Osteocyte (in vitro differentiated cells): Measurements from ENCODE around the gene EZR. TPM values are rescaled to one million over a fixed set of nuclear protein-coding genes. Genes with fewer than 3 reads are reported as not detected.

ENCODE experiments used
- DNase-seq: peaks from one replicate; pipeline ENCODE4 v3.0.0; 2021; ENCODE audit warnings: mixed read lengths; ENCODE audit not compliant: unreplicated experiment; ENCODE audit errors: extremely low spot score
- H3K27ac Mint-ChIP-seq: one replicate; pipeline ENCODE4 v1.8.0; 2021; ENCODE audit warnings: mild to moderate bottlenecking, mixed read lengths; ENCODE audit not compliant: unreplicated experiment
- H3K27me3 Mint-ChIP-seq: one replicate; pipeline ENCODE4 v1.8.0; 2021; ENCODE audit warnings: mixed read lengths; ENCODE audit not compliant: unreplicated experiment
- H3K36me3 Mint-ChIP-seq: one replicate; pipeline ENCODE4 v1.8.0; 2021; ENCODE audit warnings: mixed read lengths; ENCODE audit not compliant: unreplicated experiment
- H3K4me1 Mint-ChIP-seq: one replicate; pipeline ENCODE4 v1.8.0; 2021; ENCODE audit warnings: mixed read lengths; ENCODE audit not compliant: unreplicated experiment
- H3K4me3 Mint-ChIP-seq: one replicate; pipeline ENCODE4 v1.8.0; 2021; ENCODE audit warnings: mild to moderate bottlenecking, moderate library complexity, mixed read lengths; ENCODE audit not compliant: unreplicated experiment
- H3K9me3 Mint-ChIP-seq: one replicate; pipeline ENCODE4 v1.8.0; 2021; ENCODE audit warnings: mixed read lengths; ENCODE audit not compliant: unreplicated experiment
- total RNA-seq: library from RNA; stranded (reverse); gene quantifications from 2 replicates; pipeline ENCODE4 v1.2.1, GENCODE V29; 2021
- TF ChIP-seq, protein P1 (sequence below): fragments of 200-600 bp; sonication (generic); IDR thresholded peaks from 2 replicates; pipeline ENCODE4 v1.5.0; 2021; ENCODE audit warnings: antibody characterized with exemption, mild to moderate bottlenecking, moderate library complexity

EZR gene
- total RNA-seq, 1 donor from 2014 or later, result 41.1 TPM

DNA sequence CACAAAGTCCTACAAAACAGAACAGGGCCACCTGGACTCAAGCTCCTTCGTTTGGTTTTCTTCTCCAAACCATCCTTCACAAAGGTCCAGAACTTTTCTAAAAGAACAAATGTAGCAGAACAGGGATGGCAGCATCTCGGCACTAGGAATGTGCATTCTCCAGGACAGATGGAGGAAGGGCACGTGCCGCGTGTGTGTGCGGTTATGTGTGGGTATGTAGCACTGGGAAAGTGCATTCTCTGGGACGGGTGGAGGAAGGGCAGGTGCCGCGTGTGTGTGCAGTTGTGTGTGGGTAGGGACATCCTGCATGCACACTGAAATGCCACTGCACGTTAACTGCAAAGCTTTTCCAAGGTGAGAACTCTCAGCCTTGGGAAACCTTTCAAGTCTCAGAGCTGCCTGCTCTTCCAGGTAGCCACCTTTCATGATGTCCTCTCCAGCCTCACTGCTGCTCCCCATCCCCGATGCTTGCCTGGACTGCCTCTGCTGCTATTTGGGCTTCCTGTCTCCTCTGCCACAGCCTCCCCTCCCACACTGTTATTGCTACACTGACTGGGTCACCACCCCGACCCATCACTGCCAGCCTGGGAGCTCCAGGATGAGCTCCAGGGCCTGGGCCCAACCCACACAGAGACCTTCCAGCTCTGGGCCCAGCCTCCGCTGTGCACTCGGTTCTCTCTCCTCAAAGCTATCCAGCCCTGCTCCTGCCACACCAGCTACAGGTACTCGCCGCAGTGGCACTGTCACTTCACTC, 47.6 kb downstream of the EZR start:
- Mint-ChIP-seq H3K36me3 (peaks cover 54% of the 10 kb centered on the region), H3K27ac (no peak overlapping the region), H3K27me3 (no peaks in the 10 kb centered on the region), H3K9me3 (no peaks in the 10 kb centered on the region), H3K4me1 (peaks cover 5% of the 10 kb centered on the region), H3K4me3 (no peak overlapping the region)
- DNase-seq, result no peak
- TF ChIP-seq, protein P1, sequence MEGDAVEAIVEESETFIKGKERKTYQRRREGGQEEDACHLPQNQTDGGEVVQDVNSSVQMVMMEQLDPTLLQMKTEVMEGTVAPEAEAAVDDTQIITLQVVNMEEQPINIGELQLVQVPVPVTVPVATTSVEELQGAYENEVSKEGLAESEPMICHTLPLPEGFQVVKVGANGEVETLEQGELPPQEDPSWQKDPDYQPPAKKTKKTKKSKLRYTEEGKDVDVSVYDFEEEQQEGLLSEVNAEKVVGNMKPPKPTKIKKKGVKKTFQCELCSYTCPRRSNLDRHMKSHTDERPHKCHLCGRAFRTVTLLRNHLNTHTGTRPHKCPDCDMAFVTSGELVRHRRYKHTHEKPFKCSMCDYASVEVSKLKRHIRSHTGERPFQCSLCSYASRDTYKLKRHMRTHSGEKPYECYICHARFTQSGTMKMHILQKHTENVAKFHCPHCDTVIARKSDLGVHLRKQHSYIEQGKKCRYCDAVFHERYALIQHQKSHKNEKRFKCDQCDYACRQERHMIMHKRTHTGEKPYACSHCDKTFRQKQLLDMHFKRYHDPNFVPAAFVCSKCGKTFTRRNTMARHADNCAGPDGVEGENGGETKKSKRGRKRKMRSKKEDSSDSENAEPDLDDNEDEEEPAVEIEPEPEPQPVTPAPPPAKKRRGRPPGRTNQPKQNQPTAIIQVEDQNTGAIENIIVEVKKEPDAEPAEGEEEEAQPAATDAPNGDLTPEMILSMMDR, result no peak

DNA sequence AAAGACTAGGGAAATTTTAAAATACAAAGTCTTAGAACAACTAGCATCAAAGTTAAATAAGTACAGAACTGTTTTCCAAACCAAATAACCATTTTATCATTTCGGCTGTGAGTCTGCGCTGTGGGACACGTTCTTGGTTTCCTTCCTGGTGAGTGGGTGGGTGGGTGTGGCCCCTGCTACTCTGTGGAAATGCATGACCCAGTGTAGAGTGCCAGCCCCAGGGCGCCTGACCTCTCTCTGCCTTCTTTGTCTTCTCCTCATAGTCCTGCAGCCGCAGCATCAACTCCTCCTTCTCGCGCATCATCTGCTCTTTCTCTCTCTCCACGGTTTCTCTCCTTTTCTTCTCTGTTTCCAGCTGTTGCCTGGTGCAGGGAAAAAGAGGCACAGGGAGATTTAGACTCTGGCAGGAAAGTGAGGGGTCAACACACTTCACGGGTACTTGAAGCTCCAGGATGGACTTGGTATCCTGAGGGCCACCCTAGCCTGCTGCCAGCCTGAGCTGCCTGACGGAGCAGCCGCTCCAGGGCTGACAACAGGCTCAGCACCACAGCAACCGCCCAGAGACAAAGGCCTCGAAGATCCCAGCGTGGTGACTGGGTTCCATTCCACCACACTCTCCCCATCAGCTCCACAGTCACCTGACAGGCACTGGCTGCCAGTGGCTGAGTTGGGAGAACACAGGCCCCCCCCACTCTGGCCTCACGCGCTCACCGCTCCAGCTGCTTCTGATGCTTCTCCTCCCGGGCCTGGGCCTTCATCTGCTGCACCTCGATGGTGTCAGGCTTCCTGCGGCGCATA, 48.4 kb downstream of the EZR start:
- Mint-ChIP-seq H3K27me3 (no peaks in the 10 kb centered on the region), H3K4me1 (peaks cover 5% of the 10 kb centered on the region), H3K4me3 (no peak overlapping the region), H3K36me3 (peaks cover 59% of the 10 kb centered on the region), H3K27ac (no peak overlapping the region), H3K9me3 (no peaks in the 10 kb centered on the region)
- TF ChIP-seq, protein P1, result no peak
- DNase-seq, result no peak

DNA sequence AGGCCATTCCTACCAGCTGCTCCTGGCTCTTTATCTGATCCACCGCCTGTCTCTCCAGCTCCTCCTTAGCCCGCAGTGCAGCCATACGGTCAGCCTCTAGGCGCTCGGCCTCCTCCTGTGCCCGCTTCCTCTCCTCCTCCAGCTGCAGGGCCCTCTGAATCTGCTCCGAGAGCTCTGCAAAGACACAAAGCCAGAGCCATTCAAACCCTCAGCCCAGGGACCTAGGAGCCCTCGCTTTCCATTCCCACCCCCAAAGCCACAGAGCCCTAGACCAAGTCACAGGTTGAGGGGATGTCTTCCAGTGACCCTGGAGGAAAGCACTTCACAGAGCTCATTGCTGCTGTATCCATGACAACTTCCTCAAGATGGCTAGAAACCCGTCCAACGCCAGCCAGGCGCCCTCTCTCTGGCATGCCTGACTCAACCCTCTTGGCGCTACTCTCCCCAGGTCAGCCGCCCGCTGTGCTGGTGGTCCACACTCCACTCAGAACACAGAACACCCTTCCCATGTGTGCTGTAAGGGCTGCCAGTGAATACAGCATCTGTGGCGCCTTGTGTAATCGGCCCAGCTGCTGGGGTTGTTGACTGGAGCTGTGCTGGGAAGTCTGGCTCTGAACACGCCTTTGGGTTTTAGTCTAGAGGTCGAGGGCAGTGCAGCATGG, 49.3 kb downstream of the EZR start:
- H3K4me3 Mint-ChIP-seq, result no peak overlapping the region
- H3K27me3 Mint-ChIP-seq, result no peaks in the 10 kb centered on the region
- peaks cover 58% of the 10 kb centered on the region for H3K36me3 Mint-ChIP-seq
- H3K27ac Mint-ChIP-seq, result no peak overlapping the region
- H3K9me3 Mint-ChIP-seq, result no peaks in the 10 kb centered on the region
- TF ChIP-seq, protein P1, result no peak
- peaks cover 5% of the 10 kb centered on the region for H3K4me1 Mint-ChIP-seq
- no peak for DNase-seq

DNA sequence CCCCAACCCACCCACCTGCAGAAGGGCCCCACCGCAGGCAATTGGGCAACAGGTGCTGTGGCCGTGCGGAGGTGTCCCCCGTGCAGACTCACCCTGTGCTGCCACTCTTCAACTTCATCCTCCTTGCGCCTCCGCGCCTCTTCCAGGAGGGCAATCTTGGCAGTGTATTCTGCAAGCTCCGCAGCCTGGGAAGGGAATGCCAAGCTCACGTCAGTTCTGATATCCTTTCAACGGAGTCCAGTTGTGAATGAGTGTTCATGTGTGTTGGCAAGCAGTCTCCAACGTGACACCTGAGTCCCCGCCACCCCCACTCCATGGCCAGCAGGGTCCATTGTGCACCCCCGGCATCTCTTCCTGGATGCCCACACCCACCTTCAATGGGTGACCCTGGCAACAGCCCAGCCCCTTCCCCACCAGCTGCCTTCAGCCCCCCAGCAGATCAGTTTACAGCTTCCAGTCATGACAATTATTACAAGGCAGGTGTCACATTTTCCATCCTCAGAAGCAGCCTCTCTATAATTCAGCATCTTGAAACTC, 49.9 kb downstream of the EZR start:
- H3K4me3 Mint-ChIP-seq, result no peak overlapping the region
- TF ChIP-seq, protein P1, result no peak
- peaks cover 5% of the 10 kb centered on the region for H3K4me1 Mint-ChIP-seq
- peaks cover 60% of the 10 kb centered on the region for H3K36me3 Mint-ChIP-seq
- no peak for DNase-seq
- no peaks in the 10 kb centered on the region for H3K9me3 Mint-ChIP-seq
- no peak overlapping the region for H3K27ac Mint-ChIP-seq
- H3K27me3 Mint-ChIP-seq, result no peaks in the 10 kb centered on the region
